ENCODE measurements around the gene ZNF683. TPM values are rescaled to one million over a fixed set of nuclear protein-coding genes. Genes with fewer than 3 reads are reported as not detected.

The ZNF683 gene
- total and polyA plus RNA-seq, 9 of the 15 experiments (the other 6 are each of a cell fraction or from before 2014, with no cell fraction given): not detected

GRCh38 chr1:26378088-26378878 is 5.7 kb upstream of the ZNF683 start (continued):
- TF ChIP-seq RREB1 (CRISPR knock-in tag; IDR thresholded peaks at IDR 0.05): peak; percentile 61; the same call in 1 of the 2 replicates
- TF ChIP-seq NCOR1 (IDR thresholded peaks at IDR 0.05): peak; percentile 94
- no peak for TF ChIP-seq ZNF76 (CRISPR knock-in tag; IDR thresholded peaks at IDR 0.05; ENCODE audit: borderline replicate concordance)
- TF ChIP-seq ZNF75A (CRISPR knock-in tag; IDR thresholded peaks at IDR 0.05): no peak
- TF ChIP-seq, protein P1, sequence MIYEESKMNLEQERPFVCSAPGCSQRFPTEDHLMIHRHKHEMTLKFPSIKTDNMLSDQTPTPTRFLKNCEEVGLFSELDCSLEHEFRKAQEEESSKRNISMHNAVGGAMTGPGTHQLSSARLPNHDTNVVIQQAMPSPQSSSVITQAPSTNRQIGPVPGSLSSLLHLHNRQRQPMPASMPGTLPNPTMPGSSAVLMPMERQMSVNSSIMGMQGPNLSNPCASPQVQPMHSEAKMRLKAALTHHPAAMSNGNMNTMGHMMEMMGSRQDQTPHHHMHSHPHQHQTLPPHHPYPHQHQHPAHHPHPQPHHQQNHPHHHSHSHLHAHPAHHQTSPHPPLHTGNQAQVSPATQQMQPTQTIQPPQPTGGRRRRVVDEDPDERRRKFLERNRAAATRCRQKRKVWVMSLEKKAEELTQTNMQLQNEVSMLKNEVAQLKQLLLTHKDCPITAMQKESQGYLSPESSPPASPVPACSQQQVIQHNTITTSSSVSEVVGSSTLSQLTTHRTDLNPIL (CRISPR knock-in tag; IDR thresholded peaks at IDR 0.05): peak; percentile 64; the same call in 1 of the 2 replicates
- peak; percentile 92 for TF ChIP-seq SMARCC2 (IDR thresholded peaks at IDR 0.05; ENCODE audit: low read depth)
- peak; percentile 32 for TF ChIP-seq E2F8 (IDR thresholded peaks at IDR 0.05; ENCODE audit: low read depth, partially characterized antibody)
- peak; percentile 57 for TF ChIP-seq NR2C1 (IDR thresholded peaks at IDR 0.05)
- TF ChIP-seq NR2C1 (tag; IDR thresholded peaks at IDR 0.05): peak; percentile 77
- 0 out of 2 replicates have a peak, but pooled peaks have one; percentile 49 for TF ChIP-seq CEBPG (CRISPR knock-in tag; IDR thresholded peaks at IDR 0.05)
- peak; percentile 56 to 82 for TF ChIP-seq CEBPG (tag; conservative IDR thresholded peaks at IDR 0.05 in 1 of 2, IDR thresholded peaks at IDR 0.05 in 1 of 2)
- TF ChIP-seq, protein P2, sequence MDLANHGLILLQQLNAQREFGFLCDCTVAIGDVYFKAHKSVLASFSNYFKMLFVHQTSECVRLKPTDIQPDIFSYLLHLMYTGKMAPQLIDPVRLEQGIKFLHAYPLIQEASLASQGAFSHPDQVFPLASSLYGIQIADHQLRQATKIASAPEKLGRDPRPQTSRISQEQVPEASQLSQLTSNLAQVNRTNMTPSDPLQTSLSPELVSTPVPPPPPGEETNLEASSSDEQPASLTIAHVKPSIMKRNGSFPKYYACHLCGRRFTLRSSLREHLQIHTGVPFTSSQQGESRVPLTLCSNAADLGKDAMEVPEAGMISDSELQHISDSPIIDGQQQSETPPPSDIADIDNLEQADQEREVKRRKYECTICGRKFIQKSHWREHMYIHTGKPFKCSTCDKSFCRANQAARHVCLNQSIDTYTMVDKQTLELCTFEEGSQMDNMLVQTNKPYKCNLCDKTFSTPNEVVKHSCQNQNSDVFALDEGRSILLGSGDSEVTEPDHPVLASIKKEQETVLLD (IDR thresholded peaks at IDR 0.05): peak; percentile 81; the same call in 1 of the 2 replicates
- TF ChIP-seq HEY1 (CRISPR knock-in tag; IDR thresholded peaks at IDR 0.05; ENCODE audit: borderline replicate concordance): 0 out of 2 replicates have a peak, but pooled peaks have one; percentile 66
- no peak for TF ChIP-seq FIP1L1 (IDR thresholded peaks at IDR 0.05; ENCODE audit: low read depth, low read length, poor library complexity, severe bottlenecking)
- TF ChIP-seq CSDE1 (IDR thresholded peaks at IDR 0.05): 0 out of 4 replicates have a peak, but pooled peaks of 1 of the 2 experiments have one; percentile 5
- TF ChIP-seq STAT5B (CRISPR knock-in tag; IDR thresholded peaks at IDR 0.05): no peak
